Activated CD4-positive, alpha-beta T cell treated with anti-CD3 and anti-CD28 coated beads, Interleukin-2, amount 50 U/mL, for 48 hours (primary cell): ENCODE data around the gene NFATC1.

Source experiments
- DNase-seq, 2 experiments: peaks; one replicate each; pipeline ENCODE4 v3.0.0-alpha.2; 2020

NFATC1 gene

GRCh38 chr18:79560042-79560860 lies 164.5 kb downstream of the NFATC1 start:
- DNase-seq: no peak

DNA sequence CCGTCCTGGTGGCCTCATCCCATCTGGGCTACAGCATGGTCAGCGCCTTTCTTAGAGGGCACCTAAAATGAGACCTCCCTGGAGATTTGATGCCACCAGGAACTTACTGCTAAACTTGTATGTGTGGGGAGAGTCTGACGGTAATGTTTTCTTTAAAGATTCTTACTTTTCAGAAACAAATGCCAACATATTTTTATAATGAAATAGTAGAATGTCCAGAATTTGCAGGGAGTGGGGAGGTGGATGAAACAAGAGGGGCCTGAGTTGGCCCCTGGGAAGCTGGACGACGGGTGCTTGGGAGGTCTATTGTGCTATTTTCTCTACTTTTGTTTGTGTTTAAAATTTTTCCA lies 165.1 kb downstream of the NFATC1 start:
- no peak for DNase-seq

GRCh38 chr18:79563949-79564348 lies 168.2 kb downstream of the NFATC1 start:
- no peak for DNase-seq

DNA sequence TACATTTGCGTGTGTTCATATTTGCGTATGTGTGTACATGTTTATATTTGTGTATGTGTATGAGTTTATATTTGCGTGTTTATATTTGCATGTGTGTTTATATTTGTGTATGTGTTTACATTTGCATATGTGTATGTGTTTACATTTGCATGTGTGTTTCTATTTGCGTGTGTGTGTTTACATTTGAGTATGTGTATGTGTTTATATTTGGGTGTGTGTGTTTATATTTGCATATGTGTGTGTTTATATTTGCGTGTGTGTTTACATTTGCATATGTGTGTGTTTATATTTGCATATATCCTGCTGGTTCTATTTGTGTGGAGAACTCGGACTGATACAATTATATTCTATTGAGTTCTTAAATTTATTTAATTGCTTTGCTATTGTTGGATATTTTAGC lies 168.7 kb downstream of the NFATC1 start:
- no peak for DNase-seq

- DNase-seq: no peak
These were observed 171.2 kb downstream of the NFATC1 start for GRCh38 chr18:79566771-79567431.

GRCh38 chr18:79567481-79568147 lies 171.9 kb downstream of the NFATC1 start:
- DNase-seq: no peak

DNA sequence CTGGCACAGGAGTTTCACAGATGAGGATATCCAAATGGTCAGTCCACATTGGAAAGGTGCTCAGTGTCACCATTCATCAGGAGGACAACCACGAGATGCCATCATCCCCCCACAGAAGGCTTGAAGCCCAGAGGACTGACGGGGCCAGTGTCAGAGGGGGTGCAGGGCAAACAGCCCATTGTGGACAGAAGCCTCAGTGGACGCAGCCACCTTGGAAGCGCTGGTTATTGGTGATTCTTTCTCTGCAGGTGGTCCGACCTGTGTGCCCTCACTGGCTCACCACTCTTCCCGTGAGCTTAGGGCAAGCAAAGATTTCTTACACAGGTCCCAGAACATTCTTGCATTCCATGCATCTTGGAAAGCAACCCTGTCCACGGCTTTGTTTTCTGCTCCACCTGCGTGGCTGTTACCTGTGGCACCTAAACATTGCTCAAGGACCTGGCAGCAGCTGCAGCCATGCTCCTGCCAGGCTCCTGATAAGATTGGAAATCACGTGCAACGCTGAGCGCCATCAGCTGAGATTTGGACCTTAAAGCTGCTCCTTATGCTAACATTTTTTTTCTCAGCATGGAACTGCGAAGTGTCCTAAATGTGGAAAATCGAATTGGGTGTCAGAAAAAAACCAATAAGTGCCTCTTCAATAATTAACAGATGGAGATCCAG lies 172.9 kb downstream of the NFATC1 start:
- no peak for DNase-seq

GRCh38 chr18:79569720-79570119 lies 174.0 kb downstream of the NFATC1 start:
- DNase-seq: no peak

DNA sequence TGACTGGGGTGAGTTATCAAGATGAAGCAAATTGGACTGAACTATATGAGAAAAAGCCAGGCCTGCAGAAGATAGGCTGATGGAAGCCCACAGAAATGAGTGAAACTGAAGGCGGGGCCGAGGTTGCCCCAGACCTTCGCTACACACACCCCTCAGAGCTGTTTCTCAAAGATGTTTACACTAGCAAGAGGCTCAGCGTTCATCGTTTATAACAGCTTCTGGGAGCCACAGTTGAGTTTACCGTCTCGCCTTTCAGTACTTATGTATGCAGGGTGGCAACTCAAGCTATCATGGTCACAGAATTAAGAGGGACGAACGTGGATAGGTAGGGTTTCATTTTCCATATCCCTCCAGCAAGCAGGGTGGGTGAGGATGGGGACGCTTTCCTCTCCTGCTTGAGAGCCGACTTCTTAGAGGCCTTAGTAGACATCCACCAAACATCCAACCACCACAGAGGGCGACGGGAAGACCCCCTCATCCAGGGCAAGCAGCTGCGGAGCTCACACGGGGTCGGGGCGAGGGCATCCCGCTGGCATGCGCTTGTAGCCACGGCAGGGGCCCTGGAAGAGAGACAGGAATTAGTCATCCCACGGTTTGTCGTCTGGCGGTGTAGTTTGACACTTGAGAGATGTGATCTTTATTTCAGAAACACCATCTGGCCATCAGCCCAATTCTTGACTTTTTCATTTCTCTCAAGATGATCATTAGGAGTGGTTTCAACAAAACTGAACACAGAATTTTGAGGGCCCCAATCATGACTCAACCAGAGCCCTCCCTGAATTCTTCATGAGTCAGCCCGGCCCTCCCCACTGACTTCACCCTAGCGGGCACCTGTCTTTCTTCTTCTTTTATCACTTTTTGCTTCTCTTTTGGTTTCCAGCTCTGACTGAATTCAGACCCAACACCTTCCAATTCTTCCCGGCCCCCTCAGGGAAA lies 174.8 kb downstream of the NFATC1 start:
- no peak for DNase-seq

DNA sequence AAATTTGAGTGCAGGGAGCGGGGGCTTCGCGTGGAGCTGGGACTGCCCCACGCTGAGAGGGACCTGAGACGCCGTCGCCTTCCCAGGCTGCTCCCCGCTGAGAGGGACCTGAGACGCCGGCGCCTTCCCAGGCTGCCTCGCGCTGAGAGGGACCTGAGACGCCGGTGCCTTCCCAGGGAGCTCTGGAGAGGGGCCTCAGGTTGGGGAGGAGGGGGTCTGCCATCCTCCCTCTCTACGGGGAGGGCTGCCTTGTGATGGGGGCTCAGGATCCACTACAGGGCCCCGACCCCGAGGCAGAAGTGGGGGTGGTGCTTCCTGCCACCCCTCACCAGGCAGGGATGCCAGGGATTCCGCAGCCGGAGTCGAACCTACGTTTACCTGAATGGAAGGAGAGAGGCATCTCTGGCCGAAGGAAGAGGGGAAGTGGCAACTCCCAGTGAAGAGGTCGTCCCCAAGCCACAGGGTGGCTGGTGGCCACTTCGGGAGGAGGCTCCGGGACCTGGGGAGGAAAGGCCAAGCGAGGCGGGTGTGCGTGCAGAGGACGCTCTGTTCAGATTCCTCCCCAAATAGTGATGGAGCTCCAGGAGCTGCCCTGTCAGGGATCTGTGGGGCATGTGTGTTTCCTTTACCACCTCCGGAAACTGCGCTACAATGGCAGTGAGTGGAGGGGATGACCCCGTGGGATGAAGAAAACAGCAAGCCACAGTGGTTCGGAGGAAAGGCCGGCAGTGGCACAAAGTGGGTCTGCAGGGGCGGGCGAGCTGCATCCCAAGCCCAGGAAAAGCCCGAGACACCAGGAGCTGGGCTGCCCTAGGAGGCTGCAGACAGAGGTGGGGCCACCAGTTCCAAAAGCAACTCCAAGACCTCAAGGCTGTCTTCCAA lies 175.7 kb downstream of the NFATC1 start:
- DNase-seq: no peak

DNA sequence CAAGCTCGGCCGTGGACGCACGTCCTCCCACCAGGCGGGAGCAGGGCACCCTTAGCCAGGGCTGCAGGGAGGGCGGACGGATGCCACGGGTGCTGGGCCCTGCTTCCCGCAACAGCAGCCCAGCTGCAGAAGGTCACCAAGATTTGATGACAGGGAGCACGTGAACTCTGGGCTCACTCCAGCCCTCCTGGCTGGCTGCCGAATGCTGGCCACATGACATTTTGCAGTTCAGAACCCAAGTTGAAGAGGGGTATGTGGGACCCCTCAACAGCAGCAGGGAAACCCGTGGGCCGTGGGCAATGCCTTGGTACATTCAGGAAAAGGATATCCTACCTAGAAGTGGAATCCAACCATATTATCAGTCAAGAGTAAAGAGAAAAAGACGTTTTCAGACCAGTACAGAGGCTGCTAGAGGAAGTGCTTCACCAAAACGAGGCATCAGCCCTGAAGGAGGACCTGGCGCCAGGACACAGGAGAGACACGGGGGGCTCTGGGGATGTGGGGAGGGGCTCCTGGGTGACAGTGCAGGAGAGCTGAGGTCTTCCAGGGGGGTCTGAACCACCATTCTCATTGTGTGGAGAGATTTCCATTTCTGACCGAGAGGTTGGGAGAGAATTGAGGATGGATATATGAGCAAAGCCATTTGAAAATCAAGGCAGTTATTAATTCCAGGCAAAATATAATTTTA lies 176.5 kb downstream of the NFATC1 start:
- no peak for DNase-seq

DNA sequence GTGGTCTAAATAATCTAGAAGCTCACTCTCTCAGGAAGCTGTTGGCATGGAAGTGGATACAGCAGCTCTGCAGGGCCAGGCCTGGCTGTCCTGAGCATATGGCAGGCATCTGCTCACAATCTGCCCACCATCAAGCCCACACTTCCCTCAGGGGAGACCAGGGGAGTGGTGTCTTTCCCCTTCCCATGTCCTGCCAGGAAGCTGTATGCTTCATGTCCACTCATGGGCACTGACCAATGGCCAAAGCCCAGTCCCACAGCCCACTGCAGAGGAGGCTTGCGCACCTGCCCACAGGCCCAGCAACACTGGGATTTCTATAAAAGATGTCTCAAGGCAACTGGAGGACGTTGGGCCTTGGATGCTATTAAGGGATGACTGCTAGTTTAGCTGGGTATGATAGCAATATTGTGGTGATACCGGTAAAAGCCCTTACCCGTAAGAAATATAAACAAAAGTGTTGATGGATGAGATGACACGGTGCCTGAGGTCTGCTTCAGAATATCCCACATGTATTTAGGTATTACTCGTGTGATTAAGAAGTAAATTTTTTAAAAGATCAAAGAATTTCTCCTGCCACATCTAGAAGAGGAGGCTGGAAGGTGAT lies 177.2 kb downstream of the NFATC1 start:
- DNase-seq: no peak

DNA sequence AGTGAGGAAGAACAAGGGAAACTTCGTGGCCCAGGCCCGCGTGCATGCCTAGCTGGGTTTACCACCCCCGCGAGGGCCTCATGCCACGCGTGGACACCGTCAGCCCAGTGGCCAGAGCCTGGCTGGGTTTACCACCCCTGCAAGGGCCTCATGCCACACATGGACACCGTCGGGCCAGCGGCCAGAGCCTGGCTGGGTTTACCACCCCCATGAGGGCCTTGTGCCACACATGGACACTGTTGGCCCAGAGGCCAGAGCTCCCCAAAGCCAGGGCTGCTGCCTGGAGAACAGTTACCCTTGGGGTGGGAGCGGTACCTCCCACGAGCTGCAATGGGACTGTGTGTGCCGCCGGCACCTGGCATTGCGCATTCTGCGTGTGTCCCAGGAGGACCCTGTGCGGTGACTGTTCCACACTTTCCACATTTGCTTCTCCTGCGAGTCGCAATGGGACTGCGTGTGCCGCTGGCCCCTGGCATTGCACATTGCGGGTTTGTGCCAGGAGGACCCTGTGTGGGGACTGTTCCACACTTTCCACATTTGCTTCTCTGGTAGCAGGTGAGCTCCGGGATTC lies 178.3 kb downstream of the NFATC1 start:
- DNase-seq: no peak

- DNase-seq: no peak
These were observed 179.3 kb downstream of the NFATC1 start for GRCh38 chr18:79574938-79575525.

GRCh38 chr18:79575891-79576685 lies 180.4 kb downstream of the NFATC1 start:
- DNase-seq: no peak

GRCh38 chr18:79576686-79577351 lies 181.1 kb downstream of the NFATC1 start:
- DNase-seq: no peak

GRCh38 chr18:79577451-79578395 lies 182.0 kb downstream of the NFATC1 start:
- no peak for DNase-seq
